OCI-M1 (cell line): Measurements from ENCODE around the gene LUC7L3.
"Not testable (repeated sequence)": the region's sequence is repeated elsewhere in the genome, so short reads cannot be mapped to it uniquely, and the experiment has no call there.

Experiments used
- DNase-seq: peaks from one replicate; lab custom pipeline; 2025; lab: John Stamatoyannopoulos, UW

LUC7L3 gene

DNA sequence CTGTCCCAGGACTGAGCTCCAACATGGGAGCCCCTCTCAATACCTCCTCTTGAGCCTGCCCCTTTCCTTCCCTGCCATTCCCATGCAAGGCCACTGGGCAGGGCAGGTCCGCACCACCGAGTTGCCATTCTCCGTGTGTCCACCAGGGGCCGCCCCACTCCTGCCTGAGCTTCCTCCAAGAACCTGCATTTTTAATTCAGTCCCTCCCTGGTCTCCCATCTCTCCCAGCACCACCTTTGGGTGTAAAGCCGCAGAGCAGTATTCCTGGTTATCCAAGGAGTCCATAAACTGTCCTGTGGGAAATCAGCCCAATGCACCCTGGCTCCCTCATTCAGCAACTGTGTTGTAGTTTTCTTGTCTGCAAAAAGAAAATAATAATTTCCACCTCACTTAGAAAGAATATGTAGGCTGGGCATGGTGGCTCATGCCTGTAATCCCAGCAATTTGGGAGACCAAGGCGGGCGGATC is 63.8 kb downstream of the LUC7L3 start:
- peak; percentile 89 for DNase-seq

DNA sequence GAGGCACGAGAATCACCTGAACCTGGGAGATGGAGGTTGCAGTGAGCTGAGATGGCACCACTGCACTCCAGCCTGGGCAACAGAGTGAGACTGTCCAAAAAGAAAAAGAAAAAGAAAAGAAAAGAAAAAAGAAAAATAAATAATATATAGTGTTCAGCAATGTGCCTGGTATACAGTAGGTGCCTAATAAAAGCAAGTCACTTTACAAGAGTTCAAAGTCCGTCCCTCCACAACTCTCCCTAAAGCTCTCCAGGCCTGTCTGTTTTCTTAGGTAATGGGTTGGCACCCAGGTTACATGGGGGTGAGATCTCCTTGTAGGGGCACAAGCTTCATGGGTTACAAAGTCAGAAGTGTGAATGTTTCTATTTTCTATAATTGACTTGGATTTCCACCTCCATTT is 64.5 kb downstream of the LUC7L3 start:
- DNase-seq = no peak

- no peak for DNase-seq
Observed at GRCh38 chr17:50785126-50785525, 65.7 kb downstream of the LUC7L3 start.

DNA sequence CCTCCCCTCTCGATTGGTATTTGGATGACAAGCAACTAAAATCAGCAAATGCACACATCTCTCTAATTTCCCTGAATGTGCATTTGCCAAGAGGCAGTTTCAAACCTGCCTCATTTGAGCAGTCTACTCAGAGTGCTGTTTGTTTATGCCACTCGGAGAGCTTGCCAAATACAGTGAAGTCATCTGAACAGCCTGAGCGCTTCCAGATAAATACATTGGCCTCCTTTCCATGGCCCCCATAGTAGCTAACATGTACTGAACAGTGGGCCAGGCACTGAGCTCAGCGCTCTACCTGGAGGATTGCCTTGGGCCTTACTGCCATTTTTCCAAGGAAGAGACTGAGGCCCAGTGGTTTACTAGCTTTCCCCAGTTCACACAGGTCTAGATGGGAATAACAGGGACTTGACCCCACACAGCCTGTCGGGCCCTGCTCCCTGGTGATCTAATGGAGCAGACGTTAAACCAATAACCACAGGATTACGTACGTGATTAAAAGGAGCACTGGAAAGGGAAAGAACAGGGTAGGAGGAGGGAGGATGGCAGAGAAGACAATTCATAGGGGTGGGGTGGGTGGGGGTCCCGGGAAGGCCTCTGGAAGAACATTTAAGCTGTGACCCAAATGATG is 66.7 kb downstream of the LUC7L3 start:
- no peak for DNase-seq

GRCh38 chr17:50787106-50787505 is 67.7 kb downstream of the LUC7L3 start:
- no peak for DNase-seq

DNA sequence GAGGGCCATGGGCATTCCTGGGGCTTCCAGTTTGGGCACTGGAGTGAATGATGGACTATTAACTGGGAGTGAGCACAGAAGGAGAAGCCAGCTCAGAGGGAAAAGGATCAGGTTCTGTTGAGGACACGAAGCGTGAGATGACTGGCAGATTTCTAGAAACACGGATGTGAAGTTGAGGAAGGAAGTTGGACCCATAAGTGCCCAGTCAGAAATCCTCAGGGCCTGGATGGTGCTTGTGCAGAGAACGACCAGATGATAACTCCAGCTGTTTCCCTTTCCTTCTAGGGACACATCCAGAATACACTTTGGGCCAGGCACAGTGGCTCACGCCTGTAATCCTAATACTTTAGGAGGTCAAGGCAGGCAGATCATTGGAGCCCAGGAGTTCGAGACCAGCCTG is 71.2 kb downstream of the LUC7L3 start:
- no peak for DNase-seq

DNA sequence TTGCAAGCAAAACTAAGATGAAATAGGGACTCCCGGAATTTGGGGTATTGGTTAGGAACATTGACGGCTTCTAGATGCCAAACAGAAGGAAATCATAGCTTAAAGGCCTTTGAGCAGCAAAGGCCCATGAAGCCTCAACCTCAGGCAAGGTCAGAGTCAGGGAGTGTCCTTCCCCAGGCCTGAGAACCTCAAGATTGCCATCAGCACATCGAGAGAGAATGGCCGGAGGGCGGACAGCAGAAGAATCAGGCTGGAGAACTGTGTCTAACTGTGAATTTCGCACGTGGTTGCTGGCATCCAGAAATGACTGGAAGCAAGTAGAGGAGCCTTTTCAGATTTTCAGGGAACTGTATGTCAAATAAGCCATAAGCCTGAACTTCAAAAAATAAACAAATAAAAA is 72.7 kb downstream of the LUC7L3 start:
- DNase-seq = no peak

GRCh38 chr17:50793007-50793406 is 73.6 kb downstream of the LUC7L3 start:
- DNase-seq = no peak

GRCh38 chr17:50794361-50794760 is 75.0 kb downstream of the LUC7L3 start:
- no peak for DNase-seq

GRCh38 chr17:50797135-50797810 is 77.9 kb downstream of the LUC7L3 start:
- no peak for DNase-seq

DNA sequence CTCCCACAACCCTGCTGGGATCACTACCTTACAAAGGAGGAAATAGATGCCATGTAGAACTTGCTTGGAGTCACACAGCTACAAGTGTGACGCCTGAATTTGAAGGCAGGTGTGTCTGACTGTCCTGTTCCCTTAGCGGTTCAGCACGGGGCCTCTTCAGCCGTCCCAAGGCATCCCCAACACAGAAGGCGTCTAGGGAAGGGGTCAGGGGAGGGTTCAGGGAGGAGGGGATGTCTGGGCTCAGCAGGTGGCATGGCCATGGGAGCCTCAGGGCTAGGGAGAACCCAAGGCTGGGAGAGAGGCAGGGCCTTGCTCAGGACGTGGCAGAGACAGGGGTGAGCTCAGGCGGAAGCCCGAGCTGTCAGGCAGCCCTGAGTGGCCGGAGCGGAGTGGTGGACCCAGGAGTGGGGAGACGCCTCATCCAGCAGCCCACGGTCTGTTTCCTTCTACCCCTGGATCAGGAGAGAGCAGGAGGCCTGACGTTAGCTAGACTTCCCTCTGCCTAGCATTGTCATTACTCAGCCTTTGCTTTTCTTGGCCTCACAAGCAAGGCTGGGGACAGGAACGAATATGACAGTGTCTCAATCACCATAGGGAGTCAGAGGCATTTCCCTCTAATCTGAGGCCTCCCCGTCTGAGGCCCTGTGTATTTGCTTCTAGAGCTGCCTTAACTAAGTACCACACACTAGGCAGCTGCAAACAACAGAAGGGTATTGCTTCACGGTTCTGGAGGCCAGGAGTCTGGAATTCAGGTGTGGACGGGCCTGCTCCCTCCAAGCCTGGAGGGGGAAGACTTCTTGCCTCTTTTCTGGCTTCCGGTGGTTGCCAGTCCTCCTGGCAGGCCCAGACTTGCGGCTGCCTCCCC is 79.3 kb downstream of the LUC7L3 start:
- no peak for DNase-seq

- DNase-seq = no peak
Observed at GRCh38 chr17:50799582-50799981, 80.2 kb downstream of the LUC7L3 start.

DNA sequence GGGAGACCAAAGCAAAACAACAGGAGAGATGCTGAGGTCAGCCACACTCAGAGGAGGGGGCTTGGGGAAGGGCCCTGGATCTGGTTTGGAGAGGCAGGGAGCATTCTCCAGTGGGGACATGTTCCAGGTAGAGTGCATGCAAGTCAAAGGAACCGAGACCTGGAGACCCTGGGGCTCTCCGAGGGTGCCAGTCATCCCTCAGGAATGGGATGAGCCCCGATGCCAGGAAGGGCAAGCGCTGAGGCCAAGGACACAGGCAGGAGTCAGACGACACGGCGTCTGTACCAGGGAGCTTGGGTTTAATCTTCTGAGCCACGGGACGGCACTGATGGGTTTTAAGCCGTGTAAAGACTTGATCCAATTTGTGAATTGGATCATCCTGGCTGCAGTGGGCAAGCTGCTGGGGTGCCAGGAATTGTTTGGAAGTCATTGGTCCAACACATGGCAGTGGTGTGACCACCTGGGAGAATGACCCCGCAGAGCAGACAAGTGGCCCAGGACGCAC is 80.8 kb downstream of the LUC7L3 start:
- DNase-seq = no peak

GRCh38 chr17:50802609-50803571 is 83.5 kb downstream of the LUC7L3 start:
- DNase-seq = no peak

- DNase-seq = no peak
Observed at GRCh38 chr17:50803676-50804075, 84.3 kb downstream of the LUC7L3 start.

DNA sequence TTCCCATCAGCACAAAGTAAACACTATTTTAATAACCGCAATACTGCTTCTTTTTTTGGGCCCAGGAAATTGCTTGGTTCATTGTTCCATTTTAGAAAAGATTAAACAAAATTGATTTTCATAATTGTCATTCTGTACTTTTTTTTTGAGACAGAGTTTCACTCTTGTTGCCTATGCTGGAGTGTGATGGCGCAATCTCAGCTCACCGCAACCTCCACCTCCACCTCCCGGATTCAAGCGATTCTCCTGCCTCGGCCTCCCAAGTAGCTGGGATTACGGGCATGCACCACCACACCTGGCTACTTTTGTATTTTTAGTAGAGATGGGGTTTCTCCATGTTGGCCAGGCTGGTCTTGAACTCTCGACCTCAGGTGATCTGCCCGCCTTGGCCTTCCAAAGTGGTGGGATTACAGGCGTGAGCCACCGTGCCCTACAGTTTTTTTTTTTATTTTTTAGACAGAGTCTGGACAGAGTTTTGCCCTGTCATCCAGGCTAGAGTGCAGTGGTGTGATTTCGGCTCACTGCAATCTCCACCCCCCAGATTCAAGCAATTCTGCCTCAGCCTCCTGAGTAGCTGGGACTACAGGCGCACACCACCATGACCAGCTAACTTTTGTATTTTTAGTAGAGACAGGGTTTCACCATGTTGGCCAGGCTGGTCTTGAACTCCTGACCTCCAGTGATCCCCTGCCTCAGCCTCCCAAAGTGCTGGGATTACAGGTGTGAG is 85.5 kb downstream of the LUC7L3 start:
- DNase-seq = not testable (repeated sequence)

- no peak for DNase-seq
Observed at GRCh38 chr17:50805486-50805885, 86.1 kb downstream of the LUC7L3 start.
